ENCODE measurements around the gene RFX7. TPM values are rescaled to one million over a fixed set of nuclear protein-coding genes. Genes with fewer than 3 reads are reported as not detected.
"Not testable (repeated sequence)": the region's sequence is repeated elsewhere in the genome, so short reads cannot be mapped to it uniquely, and the experiment has no call there.

The RFX7 gene
- total RNA-seq, 4 donors from 2014 or later: 11.1 to 15.1 (median 12.7) TPM

- 68 to 86% methylated on average over 1 of the region's 1 CpG for WGBS, 2 donors
- DNase-seq (ENCODE audit: low spot score in 2 of 2): no peak
- intact Hi-C loops (cut with DNase I; ENCODE audit: low total_unique reads): no loop called here
- TF ChIP-seq CTCF (IDR thresholded peaks at IDR 0.05) (no peak), POLR2A (IDR thresholded peaks at IDR 0.05) (no peak)
- H3K4me3 ChIP-seq (ENCODE audit: low read depth, poor library complexity, severe bottlenecking): no peak overlapping the region
Measured at GRCh38 chr15:56160966-56161365, 82.7 kb downstream of the RFX7 start.

DNA sequence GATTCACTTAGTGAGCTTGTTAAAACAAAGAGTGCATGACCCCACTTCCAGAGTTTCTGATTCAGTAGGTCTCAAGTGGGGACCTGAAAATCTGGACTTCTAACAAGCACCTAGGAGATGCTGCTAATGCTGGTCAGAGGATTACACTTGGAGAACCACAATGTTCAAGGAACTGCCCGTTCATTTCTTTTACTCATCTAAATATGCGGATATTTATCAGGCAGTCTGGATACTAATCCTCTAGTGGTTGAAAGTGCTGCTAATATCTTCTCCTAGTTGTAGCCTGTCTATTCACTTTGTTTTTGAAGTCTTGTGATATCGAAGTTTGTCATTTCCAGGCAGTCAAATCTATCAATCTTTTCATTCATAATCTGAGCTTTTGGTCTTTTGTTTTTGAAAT lies 86.8 kb downstream of the RFX7 start:
- DNase-seq (ENCODE audit: low spot score in 2 of 2): no peak
- TF ChIP-seq POLR2A (IDR thresholded peaks at IDR 0.05) (no peak), CTCF (IDR thresholded peaks at IDR 0.05) (no peak)
- H3K4me3 ChIP-seq (ENCODE audit: low read depth, poor library complexity, severe bottlenecking): no peak overlapping the region
- intact Hi-C loops (cut with DNase I; ENCODE audit: low total_unique reads): no loop called here
- 92 to 93% methylated on average over 3 of the region's 3 CpGs for WGBS, 2 donors

- H3K4me3 ChIP-seq (ENCODE audit: low read depth, poor library complexity, severe bottlenecking); DNase-seq (ENCODE audit: low spot score in 2 of 2); intact Hi-C loops (cut with DNase I; ENCODE audit: low total_unique reads): not testable (repeated sequence)
- 96 to 97% methylated on average over 10 of the region's 10 CpGs for WGBS, 2 donors
Measured at GRCh38 chr15:56155278-56155677, 88.4 kb downstream of the RFX7 start.

DNA sequence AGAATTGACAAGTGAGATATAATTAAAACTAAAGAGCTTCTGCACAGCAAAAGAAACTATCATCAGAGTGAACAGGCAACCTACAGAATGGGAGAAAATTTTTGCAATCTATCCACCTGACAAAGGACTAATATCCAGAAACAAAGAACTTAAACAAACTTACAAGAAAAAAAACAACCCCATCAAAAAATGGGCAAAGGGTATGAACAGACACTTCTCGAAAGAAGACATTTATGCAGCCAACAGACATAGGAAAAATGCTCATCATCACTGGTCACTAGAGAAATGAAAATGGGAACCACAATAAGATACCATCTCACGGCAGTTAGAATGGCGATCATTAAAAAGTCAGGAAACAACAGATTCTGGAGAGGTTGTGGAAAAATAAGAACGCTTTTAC lies 88.9 kb downstream of the RFX7 start:
- 98 to 99% methylated on average over 4 of the region's 4 CpGs for WGBS, 2 donors
- H3K4me3 ChIP-seq (ENCODE audit: low read depth, poor library complexity, severe bottlenecking); DNase-seq (ENCODE audit: low spot score in 2 of 2); intact Hi-C loops (cut with DNase I; ENCODE audit: low total_unique reads): not testable (repeated sequence)

DNA sequence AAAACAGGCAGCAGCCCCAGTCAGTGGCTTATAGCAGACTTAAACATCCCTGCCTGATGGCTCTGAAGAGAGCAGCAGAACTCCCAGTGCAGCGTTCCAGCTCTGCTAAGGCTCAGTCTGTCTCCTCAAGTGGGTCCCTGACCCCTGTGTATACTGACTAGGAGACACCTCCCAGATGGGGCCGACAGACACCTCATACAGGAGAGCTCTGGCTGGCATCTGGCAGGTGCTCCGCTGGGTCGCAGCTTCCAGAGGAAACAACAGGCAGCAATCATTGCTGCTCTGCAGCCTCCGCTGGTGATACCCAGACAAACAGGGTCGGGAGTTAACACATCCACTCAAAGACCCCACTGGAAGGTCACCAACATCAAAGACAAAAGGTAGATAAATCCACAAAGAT lies 93.5 kb downstream of the RFX7 start:
- 93 to 100% methylated on average over 6 of the region's 6 CpGs for WGBS, 2 donors
- no peak for TF ChIP-seq POLR2A (IDR thresholded peaks at IDR 0.05)
- TF ChIP-seq CTCF (IDR thresholded peaks at IDR 0.05): no peak
- no peak for DNase-seq (ENCODE audit: low spot score in 2 of 2)
- H3K4me3 ChIP-seq (ENCODE audit: low read depth, poor library complexity, severe bottlenecking): no peak overlapping the region
- intact Hi-C loops (cut with DNase I; ENCODE audit: low total_unique reads): no loop called here

GRCh38 chr15:56148064-56148463 lies 95.6 kb downstream of the RFX7 start:
- intact Hi-C loops (cut with DNase I; ENCODE audit: low total_unique reads): no loop called here
- no peak overlapping the region for H3K4me3 ChIP-seq (ENCODE audit: low read depth, poor library complexity, severe bottlenecking)
- no peak for DNase-seq (ENCODE audit: low spot score in 2 of 2)
- TF ChIP-seq POLR2A (IDR thresholded peaks at IDR 0.05): no peak
- no peak for TF ChIP-seq CTCF (IDR thresholded peaks at IDR 0.05)
- 49 to 57% methylated on average over 3 of the region's 3 CpGs for WGBS, 2 donors

GRCh38 chr15:56146756-56147155 lies 96.9 kb downstream of the RFX7 start:
- intact Hi-C loops (cut with DNase I; ENCODE audit: low total_unique reads): no loop called here
- 81 to 86% methylated on average over 1 of the region's 1 CpG for WGBS, 2 donors
- no peak overlapping the region for H3K4me3 ChIP-seq (ENCODE audit: low read depth, poor library complexity, severe bottlenecking)
- DNase-seq (ENCODE audit: low spot score in 2 of 2): no peak
- TF ChIP-seq POLR2A (IDR thresholded peaks at IDR 0.05) (no peak), CTCF (IDR thresholded peaks at IDR 0.05) (no peak)
